HG02943 (cell line): ENCODE data around the gene ZNF107.
"Not testable (repeated sequence)": the region's sequence is repeated elsewhere in the genome, so short reads cannot be mapped to it uniquely, and the experiment has no call there.

Source experiments
- ATAC-seq: cut with Tn5 transposase; IDR thresholded peaks from one replicate; pipeline ENCODE4 v1.9.1; 2021; ENCODE audit warnings: mild to moderate bottlenecking, low read depth, moderate library complexity; ENCODE audit not compliant: unreplicated experiment

ZNF107 gene

DNA sequence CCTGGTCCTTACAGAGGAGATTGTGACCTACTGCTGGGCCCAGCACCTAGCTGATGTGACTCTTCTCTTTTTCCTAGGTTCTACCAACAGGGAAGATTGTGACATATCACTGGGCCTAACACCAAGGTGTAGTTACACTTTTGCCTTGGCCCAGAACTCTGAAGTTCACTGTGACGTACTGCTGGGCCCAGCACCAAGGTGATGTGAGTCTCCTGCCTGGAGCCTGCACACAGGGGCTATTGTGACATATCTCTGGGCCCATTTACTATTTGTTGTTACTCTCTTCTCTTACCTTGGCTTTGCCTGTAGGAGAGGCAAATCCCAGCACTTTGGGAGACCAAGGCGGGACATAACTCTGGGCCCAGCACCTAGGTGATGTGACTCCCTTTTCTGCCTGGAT is 23.1 kb upstream of the ZNF107 start:
- ATAC-seq, result no peak

GRCh38 chr7:64643566-64643965 is 22.4 kb upstream of the ZNF107 start:
- no peak for ATAC-seq

- ATAC-seq, result no peak
Observed at GRCh38 chr7:64651203-64651602, 14.7 kb upstream of the ZNF107 start.

DNA sequence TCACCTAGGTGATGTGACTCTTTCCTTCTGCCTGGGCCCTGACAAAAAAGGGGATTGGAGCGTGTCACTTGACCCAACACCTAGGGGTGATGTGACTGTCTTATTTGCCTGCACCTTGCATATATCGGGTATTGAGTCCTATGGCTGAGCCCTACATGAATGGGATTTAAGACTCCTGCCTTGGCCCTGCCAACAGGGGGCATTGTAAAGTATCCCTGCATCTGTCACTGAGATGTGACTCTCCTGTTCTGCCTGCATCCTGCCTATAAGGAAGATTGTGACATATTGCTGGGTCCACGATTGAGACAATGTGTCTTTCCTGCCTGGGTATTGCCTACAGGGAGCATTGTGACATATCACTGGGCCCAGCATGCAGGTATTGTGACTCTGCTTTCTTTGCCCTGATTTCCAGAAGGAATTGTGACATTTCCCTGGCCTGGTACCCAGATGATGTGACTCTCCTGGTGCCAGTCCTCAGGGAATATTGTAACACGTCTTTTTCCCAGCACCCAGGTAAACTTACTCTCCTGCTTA is 14.2 kb upstream of the ZNF107 start:
- ATAC-seq, result no peak

GRCh38 chr7:64653721-64654401 is 12.1 kb upstream of the ZNF107 start:
- ATAC-seq, result no peak

GRCh38 chr7:64654796-64655548 is 11.0 kb upstream of the ZNF107 start:
- no peak for ATAC-seq

DNA sequence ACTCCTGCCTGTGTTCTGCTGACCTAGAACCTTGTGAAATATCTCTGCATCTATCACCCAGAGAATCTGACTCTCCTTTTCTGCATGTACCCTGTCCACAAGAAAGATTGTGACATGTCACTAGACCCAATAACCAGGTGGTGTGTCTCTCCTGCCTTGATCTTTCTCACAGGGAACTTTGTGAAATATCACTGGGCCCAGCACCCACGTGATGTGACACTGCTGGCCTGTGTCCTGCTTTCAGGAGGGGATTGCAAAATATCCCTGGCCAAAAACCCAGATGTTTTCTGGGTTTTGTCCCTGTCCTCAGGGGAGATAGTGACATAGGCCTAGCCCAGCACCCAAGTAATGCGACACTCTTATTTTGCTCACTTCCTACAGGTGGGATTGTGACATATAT is 10.1 kb upstream of the ZNF107 start:
- no peak for ATAC-seq

DNA sequence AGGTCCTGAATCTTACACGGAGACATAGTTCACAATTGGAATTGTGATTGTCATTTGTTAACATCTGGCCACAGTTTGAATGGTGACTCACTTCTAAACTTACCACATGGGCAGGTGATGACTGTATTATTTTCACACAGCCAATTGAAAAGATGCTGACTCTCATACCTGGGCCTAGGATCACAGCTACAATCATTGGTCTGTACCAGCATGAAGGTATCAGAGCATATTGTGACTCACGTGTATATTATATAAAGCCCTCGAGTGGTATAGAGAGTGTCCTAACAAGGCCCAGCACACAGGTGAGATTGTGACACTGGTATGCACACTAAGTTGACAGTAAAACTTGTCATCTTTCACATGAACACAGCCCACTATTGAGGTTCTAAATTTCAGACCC is 9.4 kb upstream of the ZNF107 start:
- no peak for ATAC-seq

- ATAC-seq, result not testable (repeated sequence)
Observed at GRCh38 chr7:64662091-64662490, 3.8 kb upstream of the ZNF107 start.

DNA sequence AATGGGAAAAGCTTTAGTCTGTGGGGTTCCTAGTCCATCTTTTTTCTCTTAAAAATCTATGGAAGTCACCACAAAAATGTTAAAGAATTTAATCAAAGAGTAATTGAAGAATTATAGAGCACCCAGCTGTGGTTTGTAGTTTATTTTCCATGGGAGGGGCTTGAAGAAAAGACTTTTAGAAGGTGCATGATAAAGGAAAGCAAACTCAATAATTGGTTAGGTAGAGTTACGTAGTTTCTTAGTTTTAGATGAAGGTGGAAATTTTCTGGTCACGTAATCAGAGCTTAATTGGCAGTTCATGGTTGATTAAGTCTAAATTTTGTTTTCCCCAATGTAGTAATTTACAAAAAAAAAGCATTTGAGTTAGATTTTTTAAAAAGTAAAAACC is 724 bp downstream of the ZNF107 start:
- no peak for ATAC-seq

- ATAC-seq, result no peak
Observed at GRCh38 chr7:64667311-64667710, 1.4 kb downstream of the ZNF107 start.

GRCh38 chr7:64672414-64672813 is 6.5 kb downstream of the ZNF107 start:
- ATAC-seq, result no peak

- no peak for ATAC-seq
Observed at GRCh38 chr7:64685091-64685490, 19.2 kb downstream of the ZNF107 start.

DNA sequence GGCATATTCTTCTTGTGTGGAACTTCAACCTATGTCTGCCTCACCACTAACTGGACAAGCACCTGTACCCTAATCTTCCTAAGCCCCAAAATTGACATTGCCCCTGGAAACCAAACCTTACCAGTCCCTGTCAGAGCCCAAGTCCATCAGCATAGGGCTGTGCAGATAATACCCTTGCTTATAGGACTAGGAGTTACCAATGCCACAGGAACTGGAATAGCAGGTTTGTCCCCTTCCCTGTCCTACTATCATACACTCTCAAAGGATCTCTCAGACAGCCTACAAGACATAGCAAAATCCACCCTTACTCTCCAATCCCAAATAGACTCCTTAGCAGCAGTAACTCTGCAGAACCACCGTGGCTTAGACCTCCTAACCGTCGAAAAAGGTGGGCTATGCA is 19.8 kb downstream of the ZNF107 start:
- no peak for ATAC-seq

GRCh38 chr7:64686493-64687184 is 20.7 kb downstream of the ZNF107 start:
- no peak for ATAC-seq

GRCh38 chr7:64687249-64687648 is 21.3 kb downstream of the ZNF107 start:
- no peak for ATAC-seq

- no peak for ATAC-seq
Observed at GRCh38 chr7:64688988-64689387, 23.1 kb downstream of the ZNF107 start.

DNA sequence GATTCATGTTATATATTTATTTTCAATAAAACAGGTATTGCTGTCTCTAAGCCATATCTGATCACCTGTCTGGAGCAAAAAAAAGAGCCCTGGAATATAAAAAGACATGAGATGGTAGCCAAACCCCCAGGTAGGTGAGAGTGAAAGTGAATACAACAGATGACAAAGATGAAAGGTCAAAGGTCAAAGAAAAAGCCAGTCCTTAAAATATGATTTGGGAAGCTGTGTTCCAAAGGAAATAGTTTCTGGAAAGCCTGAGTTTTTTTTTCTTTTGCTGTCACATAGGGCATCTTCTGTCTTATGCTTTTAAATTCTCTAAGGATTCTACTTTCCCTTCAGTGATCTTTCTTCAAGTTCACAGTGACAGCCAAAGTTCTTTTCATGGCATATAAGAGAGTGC is 25.9 kb downstream of the ZNF107 start:
- ATAC-seq, result no peak

DNA sequence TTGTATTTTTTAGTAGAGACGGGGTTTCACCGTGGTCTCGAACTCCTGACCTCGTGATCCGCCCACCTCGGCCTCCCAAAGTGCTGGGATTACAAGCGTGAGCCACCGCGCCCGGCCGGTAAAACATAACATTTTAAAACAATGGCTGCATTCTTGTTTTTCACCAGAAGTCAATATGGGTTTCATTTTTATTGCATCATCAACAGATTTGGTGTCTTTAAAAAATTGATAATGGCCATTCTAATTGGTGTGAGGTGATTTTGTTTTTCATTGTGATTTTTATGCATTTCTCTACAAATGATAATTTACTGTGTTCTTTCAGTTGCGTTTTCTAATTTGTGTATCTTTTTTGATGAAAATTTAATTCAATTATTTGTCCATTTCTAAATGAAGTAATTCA is 31.9 kb downstream of the ZNF107 start:
- not testable (repeated sequence) for ATAC-seq

GRCh38 chr7:64706625-64707292 is 40.8 kb downstream of the ZNF107 start:
- no peak for ATAC-seq

- not testable (repeated sequence) for ATAC-seq
Observed at GRCh38 chr7:64717896-64718295, 52.0 kb downstream of the ZNF107 start.
